Measurements from ENCODE around the gene NINJ2. TPM values are rescaled to one million over a fixed set of nuclear protein-coding genes. Genes with fewer than 3 reads are reported as not detected.

Gene NINJ2
- total RNA-seq, 1 donor, result 0.43 TPM

DNA sequence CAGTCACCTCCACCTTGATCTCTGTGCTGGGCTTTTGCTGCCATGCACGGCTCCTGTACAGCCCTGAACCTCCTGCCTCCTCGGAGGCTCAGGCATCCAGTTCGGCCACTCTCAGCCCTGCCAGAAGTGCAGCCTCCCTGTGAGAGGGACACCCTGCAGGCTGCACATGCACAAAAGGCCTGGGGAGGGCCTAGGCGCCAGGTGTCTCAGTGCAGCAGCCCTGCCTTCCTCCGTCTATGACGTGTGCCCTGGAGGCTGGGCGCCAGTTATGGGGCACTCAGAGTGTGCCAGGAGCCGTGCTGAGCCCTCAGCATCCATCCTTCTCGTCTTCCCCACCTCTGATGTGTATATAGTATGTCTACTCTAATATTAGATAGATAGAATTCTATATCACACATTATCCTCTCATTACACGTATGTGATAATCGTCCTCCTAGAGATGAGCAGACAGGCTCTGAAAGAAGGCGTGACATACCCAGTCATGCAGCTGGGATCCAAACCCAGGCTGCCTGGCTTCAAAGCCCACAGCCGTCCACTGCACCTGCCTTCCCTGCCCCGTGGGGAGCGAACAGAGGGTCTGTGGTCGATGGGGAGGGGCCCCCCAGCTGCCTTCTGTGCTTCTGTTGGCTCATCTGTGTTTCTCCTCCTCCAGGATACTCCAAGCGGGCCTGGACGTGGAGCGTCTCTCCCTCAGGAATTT is 102.4 kb downstream of the NINJ2 start:
- DNase-seq (ENCODE audit: low read depth), result no peak
- H3K4me3 ChIP-seq (ENCODE audit: low read depth, low read length), result no peak overlapping the region
- TF ChIP-seq, protein P1, sequence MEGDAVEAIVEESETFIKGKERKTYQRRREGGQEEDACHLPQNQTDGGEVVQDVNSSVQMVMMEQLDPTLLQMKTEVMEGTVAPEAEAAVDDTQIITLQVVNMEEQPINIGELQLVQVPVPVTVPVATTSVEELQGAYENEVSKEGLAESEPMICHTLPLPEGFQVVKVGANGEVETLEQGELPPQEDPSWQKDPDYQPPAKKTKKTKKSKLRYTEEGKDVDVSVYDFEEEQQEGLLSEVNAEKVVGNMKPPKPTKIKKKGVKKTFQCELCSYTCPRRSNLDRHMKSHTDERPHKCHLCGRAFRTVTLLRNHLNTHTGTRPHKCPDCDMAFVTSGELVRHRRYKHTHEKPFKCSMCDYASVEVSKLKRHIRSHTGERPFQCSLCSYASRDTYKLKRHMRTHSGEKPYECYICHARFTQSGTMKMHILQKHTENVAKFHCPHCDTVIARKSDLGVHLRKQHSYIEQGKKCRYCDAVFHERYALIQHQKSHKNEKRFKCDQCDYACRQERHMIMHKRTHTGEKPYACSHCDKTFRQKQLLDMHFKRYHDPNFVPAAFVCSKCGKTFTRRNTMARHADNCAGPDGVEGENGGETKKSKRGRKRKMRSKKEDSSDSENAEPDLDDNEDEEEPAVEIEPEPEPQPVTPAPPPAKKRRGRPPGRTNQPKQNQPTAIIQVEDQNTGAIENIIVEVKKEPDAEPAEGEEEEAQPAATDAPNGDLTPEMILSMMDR (IDR thresholded peaks at IDR 0.05; ENCODE audit: insufficient read depth, low read depth, low read length), result no peak

DNA sequence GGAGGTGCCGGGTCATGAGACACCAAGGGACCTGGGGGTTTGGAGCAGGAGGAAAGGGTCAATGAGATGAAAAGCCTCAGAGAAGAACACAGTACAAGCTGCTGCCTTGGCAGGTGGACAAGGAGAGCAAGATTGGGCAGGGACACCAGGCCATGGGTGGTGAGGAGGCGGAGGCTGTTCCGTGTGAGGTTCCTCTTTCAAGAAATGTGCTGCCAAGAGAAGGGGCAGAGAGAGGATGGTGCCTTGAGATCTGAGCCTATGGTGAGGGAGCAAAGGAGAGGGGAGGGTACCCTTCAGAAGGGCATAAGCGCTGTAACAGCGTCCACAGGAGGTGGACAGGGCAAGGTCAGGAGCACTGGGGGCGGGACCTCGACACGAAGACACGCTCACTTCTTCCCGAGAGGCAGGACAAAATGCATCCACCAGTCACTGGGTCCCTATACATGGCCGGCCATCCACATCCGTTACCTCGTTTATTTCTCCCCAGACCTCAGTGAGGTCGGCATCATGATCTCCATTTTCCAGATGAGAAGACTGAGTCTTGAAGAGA is 103.3 kb downstream of the NINJ2 start:
- TF ChIP-seq, protein P1 (IDR thresholded peaks at IDR 0.05; ENCODE audit: insufficient read depth, low read depth, low read length), result no peak
- no peak overlapping the region for H3K4me3 ChIP-seq (ENCODE audit: low read depth, low read length)
- no peak for DNase-seq (ENCODE audit: low read depth)

DNA sequence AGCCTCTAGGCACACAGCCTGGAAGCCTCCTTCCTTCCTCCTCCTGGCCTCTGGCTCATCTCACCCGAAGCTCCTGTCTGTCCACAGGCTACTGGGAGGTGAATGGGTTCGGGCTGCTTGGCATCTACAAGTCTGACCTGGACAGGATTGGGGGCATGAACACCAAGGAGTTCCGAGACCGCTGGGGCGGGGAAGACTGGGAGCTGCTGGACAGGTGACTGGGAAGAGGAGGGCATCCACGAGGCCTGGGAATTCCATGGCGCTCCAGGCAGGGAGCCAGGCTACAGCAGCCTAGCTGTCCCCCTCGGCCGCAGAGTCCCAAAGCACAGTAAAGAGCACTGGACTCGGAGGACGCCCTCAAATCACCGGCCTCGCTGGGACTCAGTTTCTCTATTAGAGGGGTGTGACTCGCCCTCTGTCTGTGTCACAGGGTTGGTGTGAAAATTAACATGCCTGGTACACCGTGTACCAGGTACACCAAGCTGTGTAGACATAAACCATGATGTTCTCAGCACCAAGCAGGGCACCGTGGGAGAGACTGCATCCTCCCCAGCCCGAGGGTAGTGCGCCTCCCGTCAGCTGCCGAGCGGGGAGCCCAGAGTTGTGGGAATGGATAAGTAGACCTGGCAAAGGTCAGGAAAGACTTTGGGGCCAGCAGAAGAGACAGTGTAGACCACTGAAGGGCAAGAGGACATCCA is 103.9 kb downstream of the NINJ2 start:
- no peak overlapping the region for H3K4me3 ChIP-seq (ENCODE audit: low read depth, low read length)
- TF ChIP-seq, protein P1 (IDR thresholded peaks at IDR 0.05; ENCODE audit: insufficient read depth, low read depth, low read length), result no peak
- no peak for DNase-seq (ENCODE audit: low read depth)

DNA sequence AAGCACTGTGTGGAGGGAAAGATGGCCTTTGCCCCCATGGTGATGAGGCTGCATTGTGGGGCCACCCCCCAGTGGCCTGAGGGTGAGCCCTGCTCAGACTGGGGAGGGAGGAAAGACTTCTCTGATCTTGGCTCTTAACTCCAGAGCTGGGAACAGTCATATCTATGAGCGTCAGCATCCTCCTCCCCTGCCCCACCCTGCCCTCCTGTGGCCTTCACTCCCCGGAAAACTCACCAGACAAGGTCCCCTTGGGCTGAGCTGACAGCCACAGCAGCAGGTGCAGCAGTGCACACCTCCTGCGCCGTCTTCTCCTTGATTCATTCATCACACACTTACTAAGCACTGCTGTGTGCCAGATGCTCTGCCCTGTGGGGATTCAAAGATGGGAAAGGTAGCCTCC is 104.7 kb downstream of the NINJ2 start:
- TF ChIP-seq, protein P1 (IDR thresholded peaks at IDR 0.05; ENCODE audit: insufficient read depth, low read depth, low read length), result no peak
- no peak overlapping the region for H3K4me3 ChIP-seq (ENCODE audit: low read depth, low read length)
- DNase-seq (ENCODE audit: low read depth), result no peak

DNA sequence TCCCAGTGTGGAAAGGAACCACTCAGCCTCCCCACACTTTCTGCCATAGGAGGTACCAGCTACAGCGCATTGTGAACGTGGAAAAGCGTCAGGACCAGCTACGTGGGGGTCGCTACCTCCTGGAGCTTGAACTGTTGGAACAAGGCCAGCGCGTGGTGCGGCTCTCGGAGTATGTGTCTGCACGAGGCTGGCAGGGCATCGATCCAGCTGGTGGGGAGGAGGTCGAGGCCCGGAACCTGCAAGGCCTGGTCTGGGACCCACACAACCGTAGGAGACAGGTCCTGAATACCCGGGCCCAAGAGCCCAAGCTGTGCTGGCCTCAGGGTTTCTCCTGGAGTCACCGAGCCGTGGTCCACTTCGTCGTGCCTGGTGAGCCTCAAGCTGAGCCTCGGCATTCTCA is 106.7 kb downstream of the NINJ2 start:
- TF ChIP-seq, protein P1 (IDR thresholded peaks at IDR 0.05; ENCODE audit: insufficient read depth, low read depth, low read length), result no peak
- no peak for DNase-seq (ENCODE audit: low read depth)
- no peak overlapping the region for H3K4me3 ChIP-seq (ENCODE audit: low read depth, low read length)

DNA sequence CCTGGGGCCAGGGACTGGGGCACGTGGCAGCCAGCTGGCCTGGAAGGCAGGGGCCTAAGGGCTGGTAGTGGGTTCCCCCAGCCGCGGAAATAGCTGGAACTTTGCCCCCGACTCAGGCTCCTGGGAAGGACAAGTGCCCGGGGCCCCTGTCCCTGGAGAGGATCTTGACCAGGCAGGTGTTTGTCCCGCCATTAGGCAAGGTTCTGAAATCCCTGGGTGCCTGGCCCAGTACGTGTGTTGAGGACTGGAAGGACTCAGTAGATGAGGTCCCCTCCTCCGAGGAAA is 109.3 kb downstream of the NINJ2 start:
- DNase-seq (ENCODE audit: low read depth), result no peak
- TF ChIP-seq, protein P1 (IDR thresholded peaks at IDR 0.05; ENCODE audit: insufficient read depth, low read depth, low read length), result no peak
- no peak overlapping the region for H3K4me3 ChIP-seq (ENCODE audit: low read depth, low read length)

Data from fibroblast of villous mesenchyme (primary cell).